ENCODE data around the gene LRCH4.

DNA sequence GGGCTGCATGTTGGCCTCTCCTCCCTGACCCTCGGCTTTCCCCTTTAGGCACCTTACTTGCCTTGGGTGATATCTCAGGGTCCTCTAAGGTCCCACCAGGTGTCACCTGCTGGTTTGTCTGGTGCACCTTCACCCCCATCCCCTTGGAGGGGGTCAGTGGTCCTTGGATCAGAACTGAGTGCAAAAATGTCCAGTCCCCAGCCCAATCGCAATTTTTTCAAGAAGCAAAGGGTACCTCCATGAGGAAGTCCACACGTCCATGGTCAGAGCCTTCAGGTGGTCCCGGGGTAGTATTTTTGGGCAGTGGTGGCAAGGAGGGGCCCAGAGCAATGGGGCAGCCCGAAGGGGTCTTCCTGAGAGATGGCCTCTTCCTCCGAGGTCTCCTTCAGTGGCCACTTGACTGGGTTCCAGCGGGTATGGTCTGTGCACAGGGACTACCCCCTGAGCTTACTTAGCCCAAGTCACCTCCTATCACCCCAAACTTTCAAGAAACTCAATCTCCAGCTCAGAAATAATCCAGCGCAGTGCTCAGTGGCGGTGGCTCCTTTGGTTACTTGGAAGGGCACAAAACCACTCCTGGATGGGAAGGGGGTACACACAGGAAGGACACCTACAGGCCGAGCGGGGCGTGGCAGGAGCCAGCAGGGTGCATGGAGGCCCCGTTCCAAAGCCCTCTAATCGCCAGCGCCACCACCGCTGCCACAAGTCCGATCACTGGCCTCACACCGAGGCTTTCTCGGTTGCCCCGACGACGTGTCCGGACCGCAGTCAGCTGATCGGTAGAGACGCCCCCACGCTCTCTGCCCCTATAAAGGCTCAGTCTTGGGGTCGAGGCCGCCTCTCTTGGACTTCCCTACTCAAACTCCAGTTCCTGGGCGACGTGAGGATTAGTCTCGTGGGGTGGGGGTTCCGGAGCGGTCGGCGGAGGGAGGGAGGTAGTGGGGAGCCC, 16.8 kb downstream of the LRCH4 start:
- TF ChIP-seq, protein P1, sequence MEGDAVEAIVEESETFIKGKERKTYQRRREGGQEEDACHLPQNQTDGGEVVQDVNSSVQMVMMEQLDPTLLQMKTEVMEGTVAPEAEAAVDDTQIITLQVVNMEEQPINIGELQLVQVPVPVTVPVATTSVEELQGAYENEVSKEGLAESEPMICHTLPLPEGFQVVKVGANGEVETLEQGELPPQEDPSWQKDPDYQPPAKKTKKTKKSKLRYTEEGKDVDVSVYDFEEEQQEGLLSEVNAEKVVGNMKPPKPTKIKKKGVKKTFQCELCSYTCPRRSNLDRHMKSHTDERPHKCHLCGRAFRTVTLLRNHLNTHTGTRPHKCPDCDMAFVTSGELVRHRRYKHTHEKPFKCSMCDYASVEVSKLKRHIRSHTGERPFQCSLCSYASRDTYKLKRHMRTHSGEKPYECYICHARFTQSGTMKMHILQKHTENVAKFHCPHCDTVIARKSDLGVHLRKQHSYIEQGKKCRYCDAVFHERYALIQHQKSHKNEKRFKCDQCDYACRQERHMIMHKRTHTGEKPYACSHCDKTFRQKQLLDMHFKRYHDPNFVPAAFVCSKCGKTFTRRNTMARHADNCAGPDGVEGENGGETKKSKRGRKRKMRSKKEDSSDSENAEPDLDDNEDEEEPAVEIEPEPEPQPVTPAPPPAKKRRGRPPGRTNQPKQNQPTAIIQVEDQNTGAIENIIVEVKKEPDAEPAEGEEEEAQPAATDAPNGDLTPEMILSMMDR (optimal IDR thresholded peaks at IDR 0.05 in 1 of 3, IDR thresholded peaks at IDR 0.05 in 1 of 3, conservative IDR thresholded peaks at IDR 0.05 in 1 of 3; ENCODE audit: extremely low read depth in 1 of 3, insufficient read depth in 2 of 3, low read length in 3 of 3) = peak; percentile 23 to 46 (median 43)
- TF ChIP-seq EZH2 (IDR thresholded peaks at IDR 0.05; ENCODE audit: low read length) = no peak

Measured in keratinocyte (primary cell).